SJCRH30 (cell line): Measurements from ENCODE around the gene CD4. TPM values are rescaled to one million over a fixed set of nuclear protein-coding genes. Genes with fewer than 3 reads are reported as not detected.

Experiments
- DNase-seq, 2 experiments: peaks; one replicate each; pipeline ENCODE4 v3.0.0-alpha.2; 2015 to 2020
- H3K27ac ChIP-seq: fragments of 250-450 bp; sonication (Bioruptor Pico); 2 replicates; pipeline ENCODE4 v1.5.1; 2020; ENCODE audit warnings: mild to moderate bottlenecking, moderate library complexity
- H3K27me3 ChIP-seq: fragments of 250-450 bp; sonication (Bioruptor Pico); 2 replicates; pipeline ENCODE4 v1.5.1; 2020; ENCODE audit warnings: mild to moderate bottlenecking, moderate library complexity
- H3K36me3 ChIP-seq: fragments of 250-450 bp; sonication (Bioruptor Pico); 2 replicates; pipeline ENCODE4 v1.5.1; 2020; ENCODE audit warnings: mild to moderate bottlenecking, moderate library complexity
- H3K4me1 ChIP-seq: fragments of 250-450 bp; sonication (Bioruptor Pico); 2 replicates; pipeline ENCODE4 v1.5.1; 2020; ENCODE audit warnings: mild to moderate bottlenecking, moderate library complexity
- H3K4me3 ChIP-seq: fragments of 250-450 bp; sonication (Bioruptor Pico); 2 replicates; pipeline ENCODE4 v1.5.1; 2020; ENCODE audit warnings: mild to moderate bottlenecking, moderate library complexity
- H3K9me3 ChIP-seq: fragments of 250-450 bp; sonication (Bioruptor Pico); replicated peaks from 2 replicates; pipeline ENCODE4 v1.5.1; 2020; ENCODE audit warnings: mild to moderate bottlenecking, moderate library complexity
- total RNA-seq: library from RNA; depleted of rRNA; stranded (reverse); fragments of >200 nt; shearing (Covaris generic); gene quantifications from 2 replicates; pipeline ENCODE4 v1.2.3, GENCODE V29; 2014

The CD4 gene
- total RNA-seq, 1 experiment from 2014 or later = not detected

DNA sequence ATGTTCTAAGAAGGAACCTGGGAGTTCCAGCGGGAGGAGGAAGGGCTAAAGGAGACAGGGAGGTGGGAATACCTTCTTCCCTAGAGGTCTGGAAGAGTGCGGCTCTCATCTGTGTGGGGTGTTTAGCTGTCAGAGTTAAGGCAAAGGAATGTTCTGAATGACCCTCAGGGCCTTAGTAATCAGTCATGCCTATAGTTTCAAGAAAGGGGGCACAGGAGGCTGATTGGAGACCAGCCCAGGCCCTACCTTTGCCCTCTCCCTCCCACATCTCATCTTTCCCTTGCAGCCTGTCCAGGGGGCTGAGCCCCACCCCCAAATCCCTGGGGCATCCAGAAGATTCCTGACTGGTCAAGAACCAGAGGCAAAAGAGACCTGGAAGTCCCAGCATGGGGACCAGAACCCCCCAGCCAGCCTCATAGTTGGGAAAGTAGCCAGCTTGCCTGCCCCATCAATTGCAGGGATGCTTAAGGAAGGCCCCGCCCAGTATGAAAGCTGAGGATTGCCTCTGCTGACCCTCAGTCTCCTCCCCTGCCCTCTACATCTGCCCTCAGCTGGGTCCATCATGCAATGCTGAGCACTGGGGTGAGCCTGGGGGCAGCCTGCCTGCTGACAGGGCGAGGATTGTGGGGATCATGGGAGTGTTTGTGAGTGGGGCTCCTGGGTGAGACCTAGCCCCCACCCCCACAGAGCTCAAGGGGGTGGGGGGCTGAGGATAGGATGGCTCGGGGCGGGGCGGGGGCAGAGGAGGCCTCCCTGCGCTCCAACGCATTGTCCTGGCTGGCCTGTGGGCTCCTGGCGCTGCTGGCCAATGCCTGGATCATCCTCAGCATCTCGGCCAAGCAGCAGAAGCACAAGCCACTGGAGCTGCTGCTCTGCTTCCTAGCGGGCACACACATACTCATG lies 34.1 kb downstream of the CD4 start:
- Histone ChIP-seq H3K4me3 (no peak overlapping the region), H3K27ac (no peak overlapping the region), H3K9me3 (no peaks in the 10 kb centered on the region), H3K4me1 (peaks cover 18% of the 10 kb centered on the region), H3K27me3 (peaks cover 14% of the 10 kb centered on the region), H3K36me3 (no peaks in the 10 kb centered on the region)
- DNase-seq = no peak

DNA sequence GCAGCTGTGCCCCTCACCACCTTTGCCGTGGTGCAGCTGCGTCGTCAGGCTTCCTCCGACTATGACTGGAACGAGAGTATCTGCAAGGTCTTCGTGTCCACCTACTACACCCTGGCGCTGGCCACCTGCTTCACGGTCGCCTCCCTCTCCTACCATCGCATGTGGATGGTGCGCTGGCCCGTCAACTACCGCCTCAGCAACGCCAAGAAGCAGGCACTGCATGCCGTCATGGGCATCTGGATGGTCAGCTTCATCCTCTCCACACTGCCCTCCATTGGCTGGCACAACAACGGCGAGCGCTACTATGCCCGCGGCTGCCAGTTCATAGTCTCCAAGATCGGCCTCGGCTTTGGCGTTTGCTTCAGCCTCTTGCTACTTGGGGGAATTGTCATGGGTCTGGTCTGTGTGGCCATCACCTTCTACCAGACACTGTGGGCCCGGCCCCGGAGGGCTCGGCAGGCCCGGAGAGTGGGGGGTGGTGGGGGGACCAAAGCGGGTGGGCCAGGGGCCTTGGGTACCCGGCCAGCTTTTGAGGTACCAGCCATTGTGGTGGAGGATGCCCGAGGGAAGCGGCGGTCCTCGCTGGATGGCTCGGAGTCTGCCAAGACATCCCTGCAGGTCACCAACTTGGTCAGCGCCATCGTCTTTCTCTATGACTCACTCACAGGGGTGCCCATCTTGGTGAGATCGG lies 34.9 kb downstream of the CD4 start:
- no peaks in the 10 kb centered on the region for H3K9me3 ChIP-seq
- H3K4me1 ChIP-seq = peaks cover 18% of the 10 kb centered on the region
- no peak for DNase-seq
- peaks cover 11% of the 10 kb centered on the region for H3K27me3 ChIP-seq
- no peak overlapping the region for H3K4me3 ChIP-seq
- H3K27ac ChIP-seq = no peak overlapping the region
- H3K36me3 ChIP-seq = no peaks in the 10 kb centered on the region; the same call in 1 of the 2 replicates

DNA sequence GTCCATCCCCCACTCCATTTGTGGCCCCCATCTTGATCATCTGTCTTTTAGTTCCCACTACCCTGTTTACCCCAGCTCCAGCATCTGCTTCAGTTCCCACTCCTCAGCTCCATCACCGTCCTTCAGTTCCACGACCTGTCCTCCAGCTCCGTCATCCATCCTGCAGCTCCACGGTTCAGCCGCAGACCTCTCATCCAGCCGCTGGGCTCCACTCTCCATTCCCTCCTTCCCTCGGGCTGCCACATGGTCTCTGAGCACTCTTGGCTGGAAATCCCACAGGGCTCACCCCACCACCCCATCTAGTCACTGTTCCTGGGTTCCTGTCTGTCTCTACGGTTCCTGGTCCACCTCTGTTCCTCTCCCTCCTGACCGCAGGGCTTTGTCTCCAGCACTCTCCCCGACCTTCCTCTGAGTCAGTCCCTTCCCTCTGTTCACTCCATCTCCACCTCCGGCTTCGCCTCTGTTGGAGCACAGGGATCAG lies 35.6 kb downstream of the CD4 start:
- Histone ChIP-seq H3K4me3 (no peak overlapping the region), H3K9me3 (no peaks in the 10 kb centered on the region), H3K27ac (no peak overlapping the region), H3K36me3 (no peaks in the 10 kb centered on the region; the same call in 1 of the 2 replicates), H3K4me1 (peaks cover 18% of the 10 kb centered on the region), H3K27me3 (peaks cover 6% of the 10 kb centered on the region; the same call in 1 of the 2 replicates)
- DNase-seq = no peak

DNA sequence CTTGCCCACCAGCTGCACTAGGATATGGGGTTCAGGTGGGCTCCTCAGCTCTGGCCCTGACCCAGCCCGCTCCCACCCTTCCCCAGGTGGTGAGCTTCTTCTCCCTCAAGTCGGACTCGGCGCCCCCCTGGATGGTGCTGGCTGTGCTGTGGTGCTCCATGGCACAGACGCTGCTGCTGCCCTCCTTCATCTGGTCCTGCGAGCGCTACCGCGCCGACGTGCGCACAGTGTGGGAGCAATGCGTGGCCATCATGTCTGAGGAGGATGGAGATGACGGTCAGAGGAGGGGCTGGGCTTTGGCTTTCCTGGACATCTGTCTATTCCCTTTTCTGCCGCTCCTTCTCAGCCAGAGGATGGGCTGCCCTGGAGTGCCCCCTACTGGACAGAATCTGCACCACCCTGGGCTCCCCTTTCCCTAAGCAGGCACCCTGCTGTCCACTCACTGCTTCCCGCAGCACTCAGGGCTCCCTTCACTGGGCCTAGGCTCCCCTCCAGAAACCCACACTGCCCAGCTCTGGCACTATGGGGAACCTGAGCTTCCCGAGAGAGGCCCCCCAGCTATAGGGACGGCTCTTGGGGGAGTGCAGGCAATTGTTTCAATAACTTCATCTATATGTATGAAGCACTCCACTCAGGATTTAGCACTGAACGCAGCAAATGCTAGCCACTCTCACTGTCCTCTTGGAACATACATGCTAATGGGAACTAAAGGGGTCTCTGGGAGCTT lies 36.2 kb downstream of the CD4 start:
- Histone ChIP-seq H3K9me3 (no peaks in the 10 kb centered on the region), H3K4me3 (no peak overlapping the region), H3K4me1 (peaks cover 18% of the 10 kb centered on the region), H3K27ac (no peak overlapping the region), H3K27me3 (peaks cover 4% of the 10 kb centered on the region; the same call in 1 of the 2 replicates), H3K36me3 (no peaks in the 10 kb centered on the region; the same call in 1 of the 2 replicates)
- peak; percentile 84 to 92 for DNase-seq

DNA sequence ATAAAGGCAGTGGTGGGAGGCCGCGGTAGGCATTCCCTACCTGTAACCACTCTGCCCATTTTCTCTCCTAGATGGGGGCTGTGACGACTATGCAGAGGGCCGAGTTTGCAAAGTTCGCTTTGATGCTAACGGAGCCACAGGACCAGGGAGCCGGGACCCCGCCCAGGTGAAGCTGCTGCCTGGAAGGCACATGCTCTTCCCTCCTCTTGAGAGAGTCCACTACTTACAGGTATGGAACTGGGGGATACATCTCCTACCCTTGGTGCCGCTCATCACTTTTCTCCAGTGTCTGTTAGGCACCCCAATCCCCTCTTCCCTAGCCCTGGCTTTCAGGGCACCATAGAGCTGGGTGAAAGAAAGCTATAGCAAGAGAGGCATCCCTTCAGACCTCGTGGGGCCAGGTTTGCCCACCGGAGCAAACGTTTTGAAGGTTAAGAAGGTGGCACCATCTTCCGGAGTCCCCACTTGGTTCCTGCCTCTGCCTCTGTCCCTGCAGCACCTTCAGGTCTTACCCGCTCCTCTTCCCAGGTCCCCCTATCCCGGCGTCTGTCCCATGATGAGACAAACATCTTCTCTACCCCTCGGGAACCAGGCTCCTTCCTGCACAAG lies 36.9 kb downstream of the CD4 start:
- Histone ChIP-seq H3K4me1 (peaks cover 11% of the 10 kb centered on the region), H3K27ac (no peak overlapping the region), H3K36me3 (no peaks in the 10 kb centered on the region; the same call in 1 of the 2 replicates), H3K9me3 (no peaks in the 10 kb centered on the region), H3K27me3 (no peaks in the 10 kb centered on the region), H3K4me3 (no peak overlapping the region)
- DNase-seq = no peak

DNA sequence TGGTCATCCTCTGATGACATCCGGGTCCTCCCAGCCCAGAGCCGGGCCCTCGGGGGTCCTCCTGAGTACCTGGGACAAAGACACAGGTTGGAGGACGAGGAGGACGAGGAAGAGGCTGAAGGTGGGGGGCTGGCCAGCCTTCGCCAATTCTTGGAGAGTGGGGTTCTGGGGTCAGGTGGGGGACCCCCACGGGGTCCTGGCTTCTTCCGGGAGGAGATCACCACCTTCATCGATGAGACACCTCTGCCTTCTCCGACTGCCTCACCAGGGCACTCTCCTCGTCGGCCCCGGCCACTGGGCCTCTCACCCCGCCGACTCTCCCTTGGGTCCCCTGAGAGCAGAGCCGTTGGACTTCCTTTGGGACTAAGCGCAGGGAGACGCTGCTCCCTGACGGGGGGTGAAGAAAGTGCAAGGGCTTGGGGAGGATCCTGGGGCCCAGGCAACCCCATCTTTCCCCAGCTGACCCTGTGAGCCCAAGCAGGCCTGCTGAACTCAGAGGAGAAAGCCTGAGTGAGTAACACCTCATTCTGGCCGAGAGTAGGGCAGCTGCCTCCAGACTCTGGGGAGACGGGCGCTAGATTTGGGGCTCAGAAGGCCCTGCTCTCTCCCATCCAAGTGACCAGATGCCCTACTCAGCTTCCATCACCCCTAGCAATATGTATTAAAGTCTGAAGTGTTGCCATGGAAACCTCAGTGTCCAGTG lies 37.6 kb downstream of the CD4 start:
- Histone ChIP-seq H3K27ac (no peak overlapping the region), H3K27me3 (no peaks in the 10 kb centered on the region), H3K4me3 (no peak overlapping the region), H3K4me1 (peaks cover 10% of the 10 kb centered on the region), H3K36me3 (peaks cover 6% of the 10 kb centered on the region; the same call in 1 of the 2 replicates), H3K9me3 (no peaks in the 10 kb centered on the region)
- no peak for DNase-seq

DNA sequence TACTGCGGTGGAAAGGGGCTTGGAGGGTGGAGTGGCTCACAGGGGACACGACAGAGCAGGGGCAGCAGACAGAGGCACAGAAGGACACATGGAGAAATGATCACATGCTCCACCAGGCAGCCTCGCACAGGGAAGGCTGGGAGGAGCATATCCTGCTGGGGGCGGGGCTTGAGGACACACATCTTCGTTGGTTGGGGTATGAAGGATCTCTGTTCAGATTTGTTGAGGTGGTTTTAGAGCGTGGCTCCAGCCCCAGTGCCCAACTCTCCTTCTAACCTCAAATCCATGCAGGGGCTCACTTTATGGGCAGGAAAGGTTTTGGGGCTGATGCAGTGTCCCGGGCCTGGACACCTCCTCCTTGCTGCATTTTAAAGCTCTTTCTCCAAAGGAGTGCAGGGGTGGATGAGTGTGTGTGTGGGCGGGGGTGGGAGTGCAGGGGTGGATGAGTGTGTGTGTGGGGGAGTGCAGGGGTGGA lies 38.1 kb downstream of the CD4 start:
- H3K36me3 ChIP-seq = peaks cover 12% of the 10 kb centered on the region
- peaks cover 9% of the 10 kb centered on the region for H3K4me1 ChIP-seq
- no peaks in the 10 kb centered on the region for H3K27me3 ChIP-seq
- no peak overlapping the region for H3K4me3 ChIP-seq
- no peak overlapping the region for H3K27ac ChIP-seq
- peak; percentile 91 to 95 for DNase-seq
- H3K9me3 ChIP-seq = no peaks in the 10 kb centered on the region

DNA sequence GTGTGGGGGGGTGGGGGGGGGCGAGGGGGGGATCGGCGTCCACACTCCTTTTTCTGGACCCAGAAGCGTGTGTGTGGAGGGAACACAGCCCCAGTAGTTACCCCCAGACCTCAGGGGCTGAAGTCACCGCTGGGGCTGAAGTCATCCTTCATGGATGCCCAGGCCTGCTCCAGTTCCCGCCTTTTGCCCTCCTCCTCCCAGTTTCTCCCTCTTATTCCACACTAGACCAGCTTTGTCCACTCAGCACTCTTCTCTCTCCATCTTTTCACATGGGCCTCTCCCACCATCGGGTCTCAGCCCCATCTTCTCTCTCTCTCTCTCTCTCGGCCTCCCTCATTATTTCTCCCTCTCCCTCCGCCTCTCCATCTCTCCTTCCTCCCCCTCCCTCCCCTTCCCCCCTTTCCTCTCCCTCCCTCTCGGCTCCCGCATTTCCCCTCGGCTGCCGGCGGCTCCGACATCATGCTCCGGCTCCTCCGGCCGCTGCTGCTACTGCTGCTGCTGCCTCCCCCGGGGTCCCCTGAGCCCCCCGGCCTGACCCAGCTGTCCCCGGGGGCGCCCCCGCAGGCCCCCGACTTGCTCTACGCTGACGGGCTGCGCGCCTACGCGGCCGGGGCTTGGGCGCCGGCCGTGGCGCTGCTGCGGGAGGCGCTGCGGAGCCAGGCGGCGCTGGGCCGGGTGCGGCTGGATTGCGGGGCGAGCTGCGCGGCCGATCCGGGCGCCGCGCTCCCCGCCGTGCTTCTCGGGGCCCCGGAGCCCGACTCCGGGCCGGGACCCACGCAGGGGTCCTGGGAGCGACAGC lies 38.9 kb downstream of the CD4 start, which contains the start of gene P3H3:
P3H3 (plus strand) TSS at position 426 of the 799 bp plus-strand sequence; CDS start at position 460, 34 bp downstream.
- peaks cover 17% of the 10 kb centered on the region for H3K36me3 ChIP-seq
- peak; percentile 65 to 67 for DNase-seq
- no peaks in the 10 kb centered on the region for H3K9me3 ChIP-seq
- peak within 1 kb of the TSS; percentile 99 for H3K4me3 ChIP-seq
- H3K4me1 ChIP-seq = peaks cover 9% of the 10 kb centered on the region
- no peaks in the 10 kb centered on the region for H3K27me3 ChIP-seq
- H3K27ac ChIP-seq = peak within 1 kb of the TSS; percentile 64

DNA sequence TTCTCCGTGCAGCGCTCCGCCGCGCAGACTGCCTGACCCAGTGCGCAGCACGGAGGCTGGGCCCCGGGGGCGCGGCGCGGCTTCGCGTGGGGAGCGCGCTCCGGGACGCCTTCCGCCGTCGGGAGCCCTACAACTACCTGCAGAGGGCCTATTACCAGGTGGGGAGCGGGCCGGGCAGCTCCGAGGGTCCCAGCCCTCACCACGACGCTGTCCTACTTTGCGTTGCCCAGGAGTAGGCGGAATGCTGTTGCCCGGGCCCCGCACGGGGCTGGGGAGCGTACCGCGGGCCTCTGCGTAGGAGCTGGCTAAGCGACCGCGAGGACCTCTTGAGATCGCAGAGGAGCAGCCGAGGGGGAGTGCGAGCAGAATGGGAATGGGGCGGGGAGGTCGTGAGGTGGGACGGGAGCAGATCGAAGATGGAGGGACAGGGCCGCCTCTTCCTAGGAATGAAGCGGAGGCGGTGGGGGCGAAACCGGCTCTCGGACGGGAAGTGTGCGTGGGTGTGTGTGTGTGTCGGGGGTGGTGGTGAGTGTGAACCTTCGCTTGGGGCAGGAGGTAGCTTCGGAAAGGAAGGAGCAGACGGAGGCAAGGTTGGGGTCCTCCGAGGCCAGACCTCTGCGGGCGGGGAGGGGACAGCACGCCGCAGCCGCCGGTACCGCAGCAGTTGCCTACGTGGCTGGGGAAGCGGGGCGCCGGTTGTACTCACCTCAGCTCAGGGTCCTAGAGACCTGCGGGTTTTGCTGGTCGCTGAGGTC lies 39.6 kb downstream of the CD4 start:
- Histone ChIP-seq H3K9me3 (no peaks in the 10 kb centered on the region), H3K27ac (peak overlapping the region; percentile 64), H3K4me1 (peaks cover 9% of the 10 kb centered on the region), H3K27me3 (no peaks in the 10 kb centered on the region), H3K4me3 (peak overlapping the region; percentile 99), H3K36me3 (peaks cover 24% of the 10 kb centered on the region)
- DNase-seq = peak; percentile 54 to 62

DNA sequence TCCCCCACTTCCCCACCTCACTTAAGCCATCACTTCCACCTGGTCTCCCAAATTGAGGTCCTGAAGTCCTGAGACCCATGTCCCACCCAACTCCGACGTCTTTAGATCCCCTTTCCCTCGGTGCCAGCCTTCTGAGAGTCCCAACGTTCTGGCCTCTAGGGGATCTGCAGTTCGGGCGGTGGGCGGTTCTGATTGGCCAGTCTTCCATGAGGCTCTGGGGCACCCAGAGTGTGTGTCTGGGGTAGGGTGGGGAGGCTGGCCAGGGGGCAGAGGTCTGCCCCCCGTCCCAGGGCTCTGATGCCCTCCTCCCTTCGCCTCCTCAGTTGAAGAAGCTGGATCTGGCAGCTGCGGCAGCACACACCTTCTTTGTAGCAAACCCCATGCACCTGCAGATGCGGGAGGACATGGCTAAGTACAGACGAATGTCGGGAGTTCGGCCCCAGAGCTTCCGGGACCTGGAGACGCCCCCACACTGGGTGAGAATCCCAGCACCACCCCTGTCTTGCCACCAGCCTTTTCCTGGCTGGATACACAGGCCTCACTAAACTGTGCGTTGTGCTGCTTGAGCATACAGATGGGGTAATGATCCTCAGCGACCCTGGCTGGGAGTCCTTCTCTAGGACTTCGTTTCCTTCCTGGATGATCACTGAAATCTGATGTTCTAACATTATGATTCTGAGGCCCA lies 40.4 kb downstream of the CD4 start:
- DNase-seq = no peak
- Histone ChIP-seq H3K27ac (peak overlapping the region; percentile 64; the same call in 1 of the 2 replicates), H3K27me3 (no peaks in the 10 kb centered on the region), H3K4me1 (peaks cover 9% of the 10 kb centered on the region), H3K4me3 (peak overlapping the region; percentile 99), H3K36me3 (peaks cover 29% of the 10 kb centered on the region), H3K9me3 (no peaks in the 10 kb centered on the region)

DNA sequence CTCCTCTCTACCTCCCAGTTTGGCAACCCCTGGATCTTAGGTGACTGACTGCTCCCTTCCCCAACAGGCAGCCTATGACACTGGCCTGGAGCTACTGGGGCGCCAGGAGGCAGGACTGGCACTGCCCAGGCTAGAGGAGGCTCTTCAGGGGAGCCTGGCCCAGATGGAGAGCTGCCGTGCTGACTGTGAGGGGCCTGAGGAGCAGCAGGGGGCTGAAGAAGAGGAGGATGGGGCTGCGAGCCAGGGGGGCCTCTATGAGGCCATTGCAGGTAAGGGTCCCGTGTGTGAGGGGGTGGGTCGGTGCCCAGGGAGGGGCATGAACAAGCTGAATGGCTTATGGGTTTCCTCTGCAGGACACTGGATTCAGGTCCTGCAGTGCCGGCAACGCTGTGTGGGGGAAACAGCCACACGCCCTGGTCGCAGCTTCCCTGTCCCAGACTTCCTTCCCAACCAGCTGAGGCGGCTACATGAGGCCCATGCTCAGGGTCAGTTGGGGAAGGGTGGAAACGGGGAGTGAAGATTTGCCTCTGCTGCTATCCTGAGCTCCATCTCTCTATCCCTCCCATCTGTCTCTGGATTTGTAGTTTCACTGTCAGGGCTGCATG lies 41.1 kb downstream of the CD4 start:
- no peak overlapping the region for H3K4me3 ChIP-seq
- no peak overlapping the region for H3K27ac ChIP-seq
- H3K27me3 ChIP-seq = no peaks in the 10 kb centered on the region
- no peaks in the 10 kb centered on the region for H3K9me3 ChIP-seq
- peaks cover 29% of the 10 kb centered on the region for H3K36me3 ChIP-seq
- H3K4me1 ChIP-seq = peaks cover 6% of the 10 kb centered on the region
- DNase-seq = no peak

DNA sequence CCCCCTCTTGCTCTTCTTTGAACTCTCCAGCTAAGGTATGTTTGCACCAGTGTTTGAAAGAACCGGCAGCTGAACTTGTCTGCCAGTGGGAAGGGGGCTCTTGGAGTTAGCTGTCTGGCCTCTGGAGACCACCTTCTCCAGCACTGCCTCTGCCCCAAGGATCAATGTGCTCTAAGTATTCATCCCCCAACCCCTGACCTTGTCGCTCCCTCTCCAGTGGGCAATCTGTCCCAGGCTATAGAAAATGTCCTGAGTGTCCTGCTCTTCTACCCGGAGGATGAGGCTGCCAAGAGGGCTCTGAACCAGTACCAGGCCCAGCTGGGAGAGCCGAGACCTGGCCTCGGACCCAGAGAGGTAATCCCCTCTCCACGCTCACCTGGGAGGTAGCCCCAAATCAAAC lies 41.7 kb downstream of the CD4 start:
- Histone ChIP-seq H3K36me3 (peaks cover 35% of the 10 kb centered on the region), H3K4me1 (peaks cover 5% of the 10 kb centered on the region), H3K27ac (no peak overlapping the region), H3K9me3 (no peaks in the 10 kb centered on the region), H3K27me3 (no peaks in the 10 kb centered on the region), H3K4me3 (no peak overlapping the region)
- DNase-seq = no peak
